SK-N-SH (cell line): Measurements from ENCODE around the gene NDC80. TPM values are rescaled to one million over a fixed set of nuclear protein-coding genes. Genes with fewer than 3 reads are reported as not detected.

Experiments used
- CTCF ChIA-PET: fragments of 300-600, 350-600 bp; formaldehyde crosslinking; extraction: SDS; loops from one replicate; lab custom pipeline; 2021; lab: Yijun Ruan, JAX
- POLR2A ChIA-PET: fragments of 350-600 bp; sonication (Branson Sonifier 250); formaldehyde crosslinking; extraction: SDS; loops from one replicate; lab custom pipeline; 2020; ENCODE audit warnings: antibody characterized with exemption, inconsistent platforms; lab: Yijun Ruan, JAX
- DNase-seq: peaks from one replicate; pipeline ENCODE4 v3.0.0; 2012
- H2AFZ ChIP-seq: fragments of 200-600 bp; sonication (generic); 2 replicates; pipeline ENCODE4 v1.8.1; 2016; ENCODE audit warnings: antibody characterized with exemption, mild to moderate bottlenecking, low read depth
- H3F3A ChIP-seq: fragments of 200-600 bp; sonication (generic); replicated peaks from 2 replicates; pipeline ENCODE3; 2016; ENCODE audit warnings: antibody characterized with exemption, mild to moderate bottlenecking; ENCODE audit not compliant: insufficient read depth
- H3K27ac ChIP-seq, 2 experiments: fragments of 200-500 bp in 1 of 2; fragments of 200-600 bp in 1 of 2; sonication (Bioruptor generic) in 1 of 2; sonication (generic), shearing (Covaris generic) in 1 of 2; 2 replicates each; pipeline versions ENCODE4 v1.5.1 to v1.6.1; 2014 to 2016; ENCODE audit warnings: low read depth in 2 of 2, inconsistent platforms in 1 of 2, low read length in 1 of 2, mild to moderate bottlenecking in 1 of 2, mixed read lengths in 1 of 2
- H3K27me3 ChIP-seq: fragments of 200-600 bp; sonication (generic), shearing (Covaris generic); 2 replicates; pipeline ENCODE4 v1.6.1; 2016; ENCODE audit warnings: mixed run types; ENCODE audit not compliant: insufficient read depth
- H3K36me3 ChIP-seq, 2 experiments: fragments of 200-500 bp in 1 of 2; fragments of 200-600 bp in 1 of 2; sonication (Bioruptor generic) in 1 of 2; sonication (generic) in 1 of 2; replicated peaks in 1 of 2; 2 replicates each; pipeline versions ENCODE3 to v1.5.1; 2014 to 2016; ENCODE audit warnings: low read length in 1 of 2, mild to moderate bottlenecking in 1 of 2; ENCODE audit not compliant: insufficient read depth in 2 of 2, control insufficient read depth in 1 of 2
- H3K4me1 ChIP-seq, 2 experiments: fragments of 200-500 bp in 1 of 2; fragments of 200-600 bp in 1 of 2; sonication (Bioruptor generic) in 1 of 2; sonication (generic), shearing (Covaris generic) in 1 of 2; 2 replicates each; pipeline versions ENCODE4 v1.5.1 to v1.6.1; 2014 to 2016; ENCODE audit warnings: low read depth in 1 of 2, low read length in 1 of 2, mixed run types in 1 of 2; ENCODE audit not compliant: insufficient read depth in 2 of 2, control insufficient read depth in 1 of 2
- H3K4me2 ChIP-seq: fragments of 200-600 bp; sonication (generic), shearing (Covaris generic); 2 replicates; pipeline ENCODE4 v1.6.1; 2017; ENCODE audit warnings: mixed run types
- H3K4me3 ChIP-seq, 2 experiments: fragments of 200-500 bp in 1 of 2; fragments of 200-600 bp in 1 of 2; sonication (Bioruptor generic) in 1 of 2; sonication (generic), shearing (Covaris generic) in 1 of 2; 2 replicates each; pipeline versions ENCODE4 v1.5.1 to v1.8.1; 2014 to 2016; ENCODE audit warnings: low read depth in 2 of 2, inconsistent platforms in 1 of 2, low read length in 1 of 2, mild to moderate bottlenecking in 1 of 2, mixed read lengths in 1 of 2, moderate library complexity in 1 of 2
- H3K79me2 ChIP-seq: fragments of 200-600 bp; sonication (generic); 2 replicates; pipeline ENCODE4 v1.8.1; 2017; ENCODE audit warnings: mild to moderate bottlenecking; ENCODE audit not compliant: insufficient read depth
- H3K9ac ChIP-seq: fragments of 200-600 bp; sonication (generic); 2 replicates; pipeline ENCODE4 v1.6.1; 2017; ENCODE audit warnings: mixed run types
- H3K9me2 ChIP-seq: fragments of 200-600 bp; sonication (generic); 2 replicates; pipeline ENCODE4 v1.6.1; 2017; ENCODE audit warnings: mixed run types
- H3K9me3 ChIP-seq: fragments of 200-600 bp; sonication (generic); 2 replicates; pipeline ENCODE4 v1.6.1; 2017; ENCODE audit warnings: mixed run types, mild to moderate bottlenecking, moderate library complexity
- H4K20me1 ChIP-seq: fragments of 200-600 bp; sonication (generic); 2 replicates; pipeline ENCODE4 v1.6.1; 2017; ENCODE audit warnings: mild to moderate bottlenecking, mixed run types; ENCODE audit not compliant: insufficient read depth
- CHD2 ChIP-seq: fragments of 150-350 bp; IDR thresholded peaks from 2 replicates; pipeline ENCODE4 v1.6.1; 2018; ENCODE audit warnings: low read length; ENCODE audit not compliant: partially characterized antibody
- ELF1 ChIP-seq: IDR thresholded peaks from 2 replicates; pipeline ENCODE4 v1.4.0; 2012
- FOSL2 ChIP-seq: IDR thresholded peaks from 2 replicates; pipeline ENCODE4 v1.4.0; 2012; ENCODE audit warnings: low read depth, mild to moderate bottlenecking, moderate library complexity, borderline replicate concordance
- FOXJ3 ChIP-seq: sonication (generic); formaldehyde crosslinking; IDR thresholded peaks from 2 replicates; pipeline ENCODE4 v1.5.1; 2020; ENCODE audit warnings: mild to moderate bottlenecking, missing genetic modification reagents
- FOXM1 ChIP-seq: IDR thresholded peaks from 2 replicates; pipeline ENCODE4 v1.4.0; 2012; ENCODE audit warnings: low read depth, mild to moderate bottlenecking
- GABPA ChIP-seq: IDR thresholded peaks from 2 replicates; pipeline ENCODE4 v1.4.0; 2012; ENCODE audit warnings: low read depth, mild to moderate bottlenecking
- JUND ChIP-seq: IDR thresholded peaks from 2 replicates; pipeline ENCODE4 v1.4.0; 2012
- MXI1 ChIP-seq: IDR thresholded peaks from 2 replicates; pipeline ENCODE4 v1.6.1; 2012; ENCODE audit warnings: mild to moderate bottlenecking, low read depth, low read length, improper control_type of control experiment
- NRF1 ChIP-seq: IDR thresholded peaks from 2 replicates; pipeline ENCODE4 v1.6.1; 2012; ENCODE audit warnings: low read depth, mild to moderate bottlenecking, low read length
- POLR2AphosphoS5 ChIP-seq: IDR thresholded peaks from 2 replicates; pipeline ENCODE4 v1.6.1; 2012; ENCODE audit warnings: low read depth, low read length
- SIN3A ChIP-seq: IDR thresholded peaks from 2 replicates; pipeline ENCODE4 v1.6.1; 2012; ENCODE audit warnings: low read depth, mild to moderate bottlenecking, low read length, moderate library complexity, borderline replicate concordance
- TAF1 ChIP-seq: IDR thresholded peaks from 2 replicates; pipeline ENCODE4 v1.6.1; 2012; ENCODE audit warnings: low read depth, mild to moderate bottlenecking, low read length, moderate library complexity, borderline replicate concordance
- YY1 ChIP-seq: IDR thresholded peaks from 2 replicates; pipeline ENCODE4 v1.4.0; 2012; ENCODE audit warnings: low read depth, mild to moderate bottlenecking
- WGBS: methylation state at CpG from one replicate; pipeline ENCODE4 v1.1.6; 2017; ENCODE audit warnings: low lambda C conversion rate; 5-methylcytosine and 5-hydroxymethylcytosine counted together
- polyA plus RNA-seq, 3 experiments: library from polyadenylated mRNA; depleted of rRNA; stranded (reverse); fragments of >200 nt; gene quantifications; 2 replicates each; pipeline ENCODE4 v1.2.3, GENCODE V29; 2012
- TF ChIP-seq, protein P1 (sequence below): fragments of 200-600 bp; sonication (generic); IDR thresholded peaks from 2 replicates; pipeline ENCODE4 v1.6.1; 2017; ENCODE audit warnings: antibody characterized with exemption, mild to moderate bottlenecking, moderate library complexity
- TF ChIP-seq, protein P2 (sequence below): IDR thresholded peaks from 2 replicates; pipeline ENCODE4 v1.4.0; 2012; ENCODE audit warnings: low read depth

NDC80 gene
- 7.9 and 11.3 TPM in 2 replicates for polyA plus RNA-seq (2012; rRNA removed)
- 10.1 and 11.6 TPM in 2 replicates for polyA plus RNA-seq (2012; cell fraction: cytosol; rRNA removed)
- polyA plus RNA-seq (2012; cell fraction: nucleus; rRNA removed) = 9.7 and 11.0 TPM in 2 replicates

DNA sequence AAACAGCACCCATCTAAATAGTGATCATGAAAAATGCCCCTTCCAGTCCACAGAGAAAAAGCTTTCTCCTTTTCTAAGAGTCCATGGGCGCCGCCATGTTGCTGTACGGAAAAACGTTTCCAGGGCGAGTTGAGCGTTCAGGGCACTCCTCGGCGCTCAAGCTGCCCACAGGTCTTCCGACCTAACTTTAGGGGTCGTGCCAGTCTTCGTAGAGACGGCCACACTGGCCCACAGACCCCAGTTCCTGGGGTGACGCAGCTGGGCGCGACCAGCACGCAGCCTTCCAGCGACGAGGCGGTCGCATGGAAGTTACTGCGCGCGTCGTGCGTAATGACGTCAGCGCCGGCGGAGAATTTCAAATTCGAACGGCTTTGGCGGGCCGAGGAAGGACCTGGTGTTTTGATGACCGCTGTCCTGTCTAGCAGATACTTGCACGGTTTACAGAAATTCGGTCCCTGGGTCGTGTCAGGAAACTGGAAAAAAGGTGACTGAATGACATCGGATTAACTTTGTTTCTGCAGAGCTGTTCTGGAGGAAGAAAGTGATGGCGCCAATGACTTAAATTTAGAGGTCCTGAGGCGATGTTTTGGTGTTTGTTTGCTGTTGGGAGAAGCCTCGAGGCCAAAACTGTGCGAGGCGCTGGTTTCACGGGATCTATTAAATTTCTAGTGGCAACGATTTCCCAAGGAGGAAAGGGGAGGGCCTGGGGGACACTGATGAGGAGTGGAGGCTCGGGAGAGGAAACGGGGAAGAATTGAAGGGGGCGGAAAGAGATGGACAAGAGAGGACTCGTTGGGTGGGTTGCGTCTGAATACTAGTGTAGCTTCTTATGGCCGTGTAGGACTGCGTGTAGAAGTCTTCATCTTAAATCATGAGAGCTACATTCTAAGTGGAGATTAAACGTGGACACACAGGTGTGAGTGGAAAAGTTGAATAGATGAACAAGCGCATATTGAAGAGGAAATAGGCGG, at the start of gene NDC80, which contains the start of gene METTL4:
NDC80 (plus strand) TSS at position 358 of the 971 bp plus-strand sequence. CDS start 1,429 bp downstream, outside the sequence.
METTL4 (minus strand) TSS at position 306 of the 971 bp plus-strand sequence. CDS start 4,289 bp downstream, outside the sequence.
- 1% methylated on average over 41 of the region's 55 CpGs for WGBS
- peak; percentile 67 for TF ChIP-seq FOXM1
- TF ChIP-seq NRF1 = peak; percentile 3; the same call in 1 of the 2 replicates
- TF ChIP-seq FOSL2 = 0 out of 2 replicates have a peak, but pooled peaks have one; percentile 11
- TF ChIP-seq, protein P1, sequence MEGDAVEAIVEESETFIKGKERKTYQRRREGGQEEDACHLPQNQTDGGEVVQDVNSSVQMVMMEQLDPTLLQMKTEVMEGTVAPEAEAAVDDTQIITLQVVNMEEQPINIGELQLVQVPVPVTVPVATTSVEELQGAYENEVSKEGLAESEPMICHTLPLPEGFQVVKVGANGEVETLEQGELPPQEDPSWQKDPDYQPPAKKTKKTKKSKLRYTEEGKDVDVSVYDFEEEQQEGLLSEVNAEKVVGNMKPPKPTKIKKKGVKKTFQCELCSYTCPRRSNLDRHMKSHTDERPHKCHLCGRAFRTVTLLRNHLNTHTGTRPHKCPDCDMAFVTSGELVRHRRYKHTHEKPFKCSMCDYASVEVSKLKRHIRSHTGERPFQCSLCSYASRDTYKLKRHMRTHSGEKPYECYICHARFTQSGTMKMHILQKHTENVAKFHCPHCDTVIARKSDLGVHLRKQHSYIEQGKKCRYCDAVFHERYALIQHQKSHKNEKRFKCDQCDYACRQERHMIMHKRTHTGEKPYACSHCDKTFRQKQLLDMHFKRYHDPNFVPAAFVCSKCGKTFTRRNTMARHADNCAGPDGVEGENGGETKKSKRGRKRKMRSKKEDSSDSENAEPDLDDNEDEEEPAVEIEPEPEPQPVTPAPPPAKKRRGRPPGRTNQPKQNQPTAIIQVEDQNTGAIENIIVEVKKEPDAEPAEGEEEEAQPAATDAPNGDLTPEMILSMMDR = no peak
- TF ChIP-seq POLR2AphosphoS5 = peak; percentile 74
- TF ChIP-seq, protein P2, sequence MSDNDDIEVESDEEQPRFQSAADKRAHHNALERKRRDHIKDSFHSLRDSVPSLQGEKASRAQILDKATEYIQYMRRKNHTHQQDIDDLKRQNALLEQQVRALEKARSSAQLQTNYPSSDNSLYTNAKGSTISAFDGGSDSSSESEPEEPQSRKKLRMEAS = peak; percentile 90
- TF ChIP-seq SIN3A = peak; percentile 85; the same call in 1 of the 2 replicates
- peak; percentile 94 for TF ChIP-seq MXI1
- peak; percentile 78 for TF ChIP-seq ELF1
- TF ChIP-seq YY1 = peak; percentile 99
- TF ChIP-seq GABPA = peak; percentile 47
- TF ChIP-seq FOXJ3 = no peak
- TF ChIP-seq JUND = no peak
- peak; percentile 64 for TF ChIP-seq TAF1
- peak; percentile 72 for TF ChIP-seq CHD2
- peak within 1 kb of the TSS; percentile 98 for H3K27ac ChIP-seq
- 0 out of 2 replicates have a peak, but pooled peaks cover 2% of the 10 kb centered on the region for H3K9me2 ChIP-seq
- peaks cover 6% of the 10 kb centered on the region for H3F3A ChIP-seq
- peaks cover 10 to 20% of the 10 kb centered on the region in 2 experiments; a peak in 3 of 4 replicates for H3K4me1 ChIP-seq
- peak within 1 kb of the TSS; percentile 94 for H3K4me2 ChIP-seq
- peak within 1 kb of the TSS; percentile 69 to 97 for H3K4me3 ChIP-seq
- no peaks in the 10 kb centered on the region for H3K27me3 ChIP-seq
- peak; percentile 83 for DNase-seq
- peak within 1 kb of the TSS; percentile 95 for H3K9ac ChIP-seq
- H3K9me3 ChIP-seq = no peaks in the 10 kb centered on the region
- H4K20me1 ChIP-seq = no peaks in the 10 kb centered on the region
- peaks cover 85% of the 10 kb centered on the region for H3K79me2 ChIP-seq
- H3K36me3 ChIP-seq = peaks cover 11 to 18% of the 10 kb centered on the region in 2 experiments
- peak within 1 kb of the TSS; percentile 97 for H2AFZ ChIP-seq
- ChIA-PET POLR2A (interaction anchor here (1.2 kb wide), 1 partner anchor 11 kb away, joined by 3 read pairs; no protein-coding TSS in a partner anchor), CTCF (interaction anchor here (0.8 to 1.5 kb wide), 3 partner anchors 18 to 674 kb away, joined by 3 to 4 read pairs (median 4); no protein-coding TSS in a partner anchor)
